WERI-Rb-1 (cell line): ENCODE measurements around the gene CIPC.

Experiments
- DNase-seq: peaks from one replicate; pipeline ENCODE4 v3.0.0-alpha.2; 2020
- H3K27ac ChIP-seq: fragments of 250-450 bp; sonication (Bioruptor Pico); 2 replicates; pipeline ENCODE4 v1.5.1; 2020; ENCODE audit warnings: mild to moderate bottlenecking, moderate library complexity
- H3K27me3 ChIP-seq: fragments of 250-450 bp; sonication (Bioruptor Pico); 2 replicates; pipeline ENCODE4 v1.5.1; 2021; ENCODE audit warnings: mild to moderate bottlenecking, low read depth, moderate library complexity; ENCODE audit not compliant: insufficient read depth, severe bottlenecking
- H3K36me3 ChIP-seq: fragments of 250-450 bp; sonication (Bioruptor Pico); 2 replicates; pipeline ENCODE4 v1.5.1; 2020; ENCODE audit warnings: mild to moderate bottlenecking, moderate library complexity
- H3K4me3 ChIP-seq: 2 replicates; pipeline ENCODE4 v1.5.1; 2011; ENCODE audit warnings: low read depth, mild to moderate bottlenecking, control low read depth, low read length
- H3K9me3 ChIP-seq: fragments of 250-450 bp; sonication (Bioruptor Pico); 2 replicates; pipeline ENCODE4 v1.5.1; 2021; ENCODE audit warnings: mild to moderate bottlenecking, moderate library complexity; ENCODE audit not compliant: severe bottlenecking
- TF ChIP-seq, protein P1 (sequence below): IDR thresholded peaks from 2 replicates; pipeline ENCODE4 v1.5.1; 2011; ENCODE audit warnings: low read depth, mild to moderate bottlenecking, control low read depth, inconsistent platforms, low read length

CIPC gene

DNA sequence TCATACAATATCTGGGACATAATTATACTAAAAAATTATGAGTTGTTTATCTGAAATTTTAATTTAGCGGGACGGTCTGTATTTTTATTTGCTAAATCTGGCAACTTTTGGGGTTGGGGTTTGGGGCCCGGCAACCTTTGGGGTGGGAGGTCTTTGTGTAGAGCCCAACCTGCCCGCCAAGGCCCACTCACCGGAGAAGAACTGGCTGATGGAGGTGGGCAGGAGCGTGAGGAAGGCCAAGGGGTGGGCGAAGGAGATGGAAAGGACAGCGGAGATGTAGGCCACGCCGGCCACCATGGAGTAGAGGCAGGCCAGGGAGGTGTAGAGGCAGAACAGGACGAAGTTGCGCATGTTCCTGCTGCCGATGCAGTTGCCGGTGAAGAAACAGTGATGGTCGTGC lies 41.0 kb downstream of the CIPC start:
- Histone ChIP-seq H3K27ac (no peak overlapping the region), H3K9me3 (no peaks in the 10 kb centered on the region), H3K36me3 (no peaks in the 10 kb centered on the region), H3K27me3 (no peaks in the 10 kb centered on the region), H3K4me3 (no peak overlapping the region)
- TF ChIP-seq, protein P1, sequence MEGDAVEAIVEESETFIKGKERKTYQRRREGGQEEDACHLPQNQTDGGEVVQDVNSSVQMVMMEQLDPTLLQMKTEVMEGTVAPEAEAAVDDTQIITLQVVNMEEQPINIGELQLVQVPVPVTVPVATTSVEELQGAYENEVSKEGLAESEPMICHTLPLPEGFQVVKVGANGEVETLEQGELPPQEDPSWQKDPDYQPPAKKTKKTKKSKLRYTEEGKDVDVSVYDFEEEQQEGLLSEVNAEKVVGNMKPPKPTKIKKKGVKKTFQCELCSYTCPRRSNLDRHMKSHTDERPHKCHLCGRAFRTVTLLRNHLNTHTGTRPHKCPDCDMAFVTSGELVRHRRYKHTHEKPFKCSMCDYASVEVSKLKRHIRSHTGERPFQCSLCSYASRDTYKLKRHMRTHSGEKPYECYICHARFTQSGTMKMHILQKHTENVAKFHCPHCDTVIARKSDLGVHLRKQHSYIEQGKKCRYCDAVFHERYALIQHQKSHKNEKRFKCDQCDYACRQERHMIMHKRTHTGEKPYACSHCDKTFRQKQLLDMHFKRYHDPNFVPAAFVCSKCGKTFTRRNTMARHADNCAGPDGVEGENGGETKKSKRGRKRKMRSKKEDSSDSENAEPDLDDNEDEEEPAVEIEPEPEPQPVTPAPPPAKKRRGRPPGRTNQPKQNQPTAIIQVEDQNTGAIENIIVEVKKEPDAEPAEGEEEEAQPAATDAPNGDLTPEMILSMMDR: no peak
- DNase-seq: no peak

GRCh38 chr14:77139540-77140358 lies 41.7 kb downstream of the CIPC start:
- Histone ChIP-seq H3K27ac (no peak overlapping the region), H3K9me3 (no peaks in the 10 kb centered on the region), H3K4me3 (peak overlapping the region; percentile 73), H3K36me3 (no peaks in the 10 kb centered on the region), H3K27me3 (no peaks in the 10 kb centered on the region)
- peak; percentile 73 for DNase-seq
- TF ChIP-seq, protein P1: peak; percentile 91

DNA sequence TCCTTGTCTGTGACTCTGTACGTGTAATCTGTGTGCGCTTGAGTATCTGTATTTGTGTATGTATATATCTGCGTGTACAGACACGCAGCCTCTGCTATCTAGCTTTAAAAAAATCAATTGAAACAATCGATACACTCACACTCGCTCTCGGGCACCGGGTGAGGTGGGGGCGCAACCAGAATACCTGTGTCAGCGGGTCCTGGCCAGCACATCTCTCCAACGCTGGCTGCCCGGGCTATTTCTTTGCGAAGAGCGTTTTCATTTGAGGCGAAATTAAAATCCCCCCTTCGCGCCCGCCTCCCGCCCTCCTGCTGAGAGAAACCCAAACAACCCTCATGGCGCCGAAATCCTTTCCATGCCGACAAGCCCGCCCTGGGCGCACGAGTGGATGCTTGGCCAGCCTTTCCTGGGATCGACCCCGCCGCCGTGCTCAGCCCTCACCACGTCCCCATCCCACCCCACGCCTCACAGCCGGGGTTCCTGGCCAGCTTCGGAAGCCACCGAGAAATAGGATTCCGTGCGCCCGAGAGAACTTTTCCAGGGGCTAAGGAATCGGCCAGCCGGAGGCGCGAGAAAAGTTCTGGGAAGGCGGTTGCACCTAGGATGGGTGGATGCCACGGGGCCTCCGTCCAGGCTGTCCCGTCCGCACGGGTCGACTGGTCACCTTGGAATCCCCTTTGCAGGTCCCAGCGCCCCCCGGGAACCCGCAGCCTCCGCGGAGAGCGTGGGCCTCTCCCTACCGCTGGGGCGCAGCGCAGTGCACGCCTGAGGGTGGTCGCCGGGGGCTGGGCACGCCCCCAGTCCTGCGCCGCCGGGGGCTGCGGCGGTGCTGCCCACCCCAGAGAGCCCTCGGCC lies 42.5 kb downstream of the CIPC start:
- TF ChIP-seq, protein P1: no peak
- H3K4me3 ChIP-seq: peak overlapping the region; percentile 73
- no peaks in the 10 kb centered on the region for H3K9me3 ChIP-seq
- no peak overlapping the region for H3K27ac ChIP-seq
- DNase-seq: peak; percentile 31
- H3K27me3 ChIP-seq: no peaks in the 10 kb centered on the region
- H3K36me3 ChIP-seq: no peaks in the 10 kb centered on the region

- no peaks in the 10 kb centered on the region for H3K9me3 ChIP-seq
- peak within 1 kb of the TSS; percentile 73 for H3K4me3 ChIP-seq
- DNase-seq: peak; percentile 63
- H3K36me3 ChIP-seq: no peaks in the 10 kb centered on the region
- TF ChIP-seq, protein P1: peak; percentile 65
- H3K27ac ChIP-seq: peak within 1 kb of the TSS; percentile 15
- H3K27me3 ChIP-seq: no peaks in the 10 kb centered on the region
Measured at GRCh38 chr14:77141214-77142004, 43.4 kb downstream of the CIPC start, which contains the start of gene ZDHHC22. Gene ZDHHC22, minus strand, starts transcription at chr14:77141791. Its CDS starts 2,053 bp downstream, at chr14:77139738.

DNA sequence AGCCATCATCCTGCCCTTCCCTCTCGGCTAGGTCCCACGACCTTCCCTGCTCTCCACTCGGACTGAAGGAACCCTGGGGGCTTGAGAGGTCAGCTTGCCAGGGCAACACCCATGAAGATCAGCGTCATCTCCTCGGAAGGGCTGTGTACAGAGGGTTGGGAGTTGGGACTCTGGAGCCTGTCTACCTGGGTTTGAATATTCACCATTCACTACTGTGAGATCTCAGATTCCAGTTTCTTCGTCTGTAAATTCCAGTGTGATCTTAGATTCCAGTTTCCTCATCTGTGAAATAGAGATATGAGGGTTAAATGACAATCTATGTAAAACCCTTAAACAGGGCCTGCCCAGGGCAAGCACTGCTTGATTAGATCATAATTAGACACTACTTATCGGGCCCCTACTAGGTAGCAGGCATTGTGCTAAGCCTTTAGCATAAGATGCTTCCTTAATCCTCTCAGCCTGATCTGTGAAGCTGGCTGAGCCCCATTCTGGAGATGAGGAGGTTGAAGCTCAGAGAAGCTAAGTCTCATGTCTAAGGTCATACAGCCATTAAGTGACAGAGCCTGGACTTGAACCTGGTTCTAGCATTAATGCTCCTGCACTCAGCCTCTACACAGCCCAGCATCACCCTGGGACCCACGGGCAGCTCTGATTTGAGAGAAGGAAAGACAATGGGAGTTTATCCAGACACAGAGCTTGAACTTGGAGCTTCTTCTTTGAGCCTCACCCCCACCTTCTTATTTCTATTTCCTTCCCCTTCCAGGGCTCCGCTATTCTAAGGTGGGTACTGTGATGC lies 44.1 kb downstream of the CIPC start:
- peak overlapping the region; percentile 15 for H3K27ac ChIP-seq
- peak; percentile 82 for DNase-seq
- TF ChIP-seq, protein P1: no peak
- H3K9me3 ChIP-seq: no peaks in the 10 kb centered on the region
- H3K27me3 ChIP-seq: no peaks in the 10 kb centered on the region
- H3K36me3 ChIP-seq: no peaks in the 10 kb centered on the region
- H3K4me3 ChIP-seq: peak overlapping the region; percentile 73
